ENCODE results near the gene RHOJ. TPM values are rescaled to one million over a fixed set of nuclear protein-coding genes. Genes with fewer than 3 reads are reported as not detected.

RHOJ gene
- polyA plus RNA-seq, 3 donors: 15.8 to 20.8 (median 20.2) TPM

- DNase-seq (ENCODE audit: extremely low read depth in 1 of 11, low read depth in 9 of 11, low spot score in 4 of 11): no peak
Measured at GRCh38 chr14:63322897-63323573, 118.8 kb downstream of the RHOJ start.

- no peak for DNase-seq (ENCODE audit: extremely low read depth in 1 of 11, low read depth in 9 of 11, low spot score in 4 of 11)
Measured at GRCh38 chr14:63326840-63327239, 122.6 kb downstream of the RHOJ start.

DNA sequence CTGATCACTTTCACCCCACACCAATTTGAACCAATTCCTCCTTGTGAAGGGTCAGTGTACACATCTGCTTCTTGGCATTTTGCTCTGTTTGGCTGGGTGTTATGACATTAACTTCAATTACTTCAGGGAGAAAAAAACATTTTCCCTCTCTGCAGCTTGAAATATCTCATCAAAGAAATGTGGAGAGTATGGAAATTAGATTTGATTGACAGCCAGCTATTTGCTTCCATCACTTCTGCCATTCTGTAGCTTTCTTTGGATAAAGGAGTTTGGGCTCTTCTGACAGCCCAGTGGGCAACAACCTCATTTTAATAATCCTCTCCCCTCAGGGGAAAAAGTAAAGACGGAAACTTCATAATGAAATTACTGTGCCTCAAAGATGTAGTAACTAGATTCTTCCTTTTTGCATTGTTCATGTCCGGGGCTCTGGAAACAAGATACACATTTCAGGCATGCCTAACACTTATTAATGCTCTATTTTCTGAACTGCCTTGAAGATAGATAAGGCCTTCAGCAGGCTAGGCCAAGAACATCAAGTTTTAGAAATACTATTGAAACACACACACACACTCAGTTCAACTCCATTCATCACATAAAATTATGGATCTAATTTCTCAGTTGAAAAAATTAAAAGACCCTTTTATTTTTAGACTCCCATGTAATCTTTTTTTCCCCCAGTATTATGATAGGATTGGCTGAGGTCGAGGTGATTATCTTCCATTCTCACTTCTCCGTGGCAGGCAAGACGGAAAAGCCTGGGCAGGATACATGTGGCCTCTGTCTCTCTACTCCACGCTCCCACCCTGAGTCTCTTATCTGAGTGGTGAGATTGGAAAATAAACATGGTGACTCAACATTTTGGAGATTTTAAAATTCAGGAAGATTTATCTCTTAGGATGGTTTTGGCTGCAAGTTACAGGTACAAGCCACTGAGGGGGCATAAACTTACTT lies 124.8 kb downstream of the RHOJ start:
- no peak for DNase-seq (ENCODE audit: extremely low read depth in 1 of 11, low read depth in 9 of 11, low spot score in 4 of 11)

GRCh38 chr14:63342371-63342770 lies 138.1 kb downstream of the RHOJ start:
- no peak for DNase-seq (ENCODE audit: extremely low read depth in 1 of 11, low read depth in 9 of 11, low spot score in 4 of 11)

Other genes with a start within 250 kb of the RHOJ start
- gene KCNH5, start 159.0 kb upstream of the RHOJ start, polyA plus RNA-seq (ENCODE audit: insufficient read length in 3 of 3): under 1 TPM; 0.09 to 0.14 (median 0.14) TPM
- gene GPHB5, start 114.5 kb downstream of the RHOJ start, polyA plus RNA-seq (ENCODE audit: insufficient read length in 3 of 3): not detected

Measured in renal cortex interstitium (tissue), 11 donors.